ENCODE data around the gene PPIL6. TPM values are rescaled to one million over a fixed set of nuclear protein-coding genes. Genes with fewer than 3 reads are reported as not detected.
A peak's percentile ranks its signal among the peaks of the same experiment; 100 is the strongest.
"Not testable (repeated sequence)": the region's sequence is repeated elsewhere in the genome, so short reads cannot be mapped to it uniquely, and the experiment has no call there.

PPIL6 gene
- total RNA-seq, 3 donors from 2014 or later = 0.67 to 5.5 (median 2.9) TPM

- no peaks in the 10 kb centered on the region for H3K9me3 ChIP-seq
- peaks cover 6% of the 10 kb centered on the region for H3K4me1 ChIP-seq (ENCODE audit: low read depth)
- no peaks in the 10 kb centered on the region for H3K36me3 ChIP-seq (ENCODE audit: low read depth)
- ATAC-seq (peak; percentile 73), DNase-seq (no peak)
- intact Hi-C loops (cut with DNase I, micrococcal nuclease) = no loop called here
- no peak for TF ChIP-seq CTCF (IDR thresholded peaks at IDR 0.05)
- H3K4me3 ChIP-seq = no peak overlapping the region
Observed at GRCh38 chr6:109465772-109466171, 25.3 kb upstream of the PPIL6 start.

- intact Hi-C loops (cut with DNase I, micrococcal nuclease) = no loop called here
- peaks cover 17% of the 10 kb centered on the region for H3K4me1 ChIP-seq (ENCODE audit: low read depth)
- no peaks in the 10 kb centered on the region for H3K36me3 ChIP-seq (ENCODE audit: low read depth)
- DNase-seq = no peak
- no peak overlapping the region for H3K4me3 ChIP-seq
- TF ChIP-seq CTCF (IDR thresholded peaks at IDR 0.05) = no peak
- no peaks in the 10 kb centered on the region for H3K9me3 ChIP-seq
- no peak for ATAC-seq
Observed at GRCh38 chr6:109461733-109462526, 21.5 kb upstream of the PPIL6 start.

- ATAC-seq; H3K4me3 ChIP-seq; H3K36me3 ChIP-seq (ENCODE audit: low read depth); H3K9me3 ChIP-seq; DNase-seq; intact Hi-C loops (cut with DNase I, micrococcal nuclease): not testable (repeated sequence)
- peaks cover 24% of the 10 kb centered on the region for H3K4me1 ChIP-seq (ENCODE audit: low read depth)
Observed at GRCh38 chr6:109461205-109461604, 20.8 kb upstream of the PPIL6 start.

- Histone ChIP-seq H3K4me1 (ENCODE audit: low read depth) (peaks cover 26% of the 10 kb centered on the region), H3K4me3 (no peak overlapping the region), H3K9me3 (no peaks in the 10 kb centered on the region), H3K36me3 (ENCODE audit: low read depth) (no peaks in the 10 kb centered on the region)
- TF ChIP-seq CTCF (IDR thresholded peaks at IDR 0.05) = no peak
- intact Hi-C loops (cut with DNase I, micrococcal nuclease) = no loop called here
- ATAC-seq (no peak), DNase-seq (no peak)
Observed at GRCh38 chr6:109460161-109460829, 19.9 kb upstream of the PPIL6 start.

GRCh38 chr6:109458774-109459531 is 18.5 kb upstream of the PPIL6 start:
- Histone ChIP-seq H3K4me1 (ENCODE audit: low read depth) (peaks cover 30% of the 10 kb centered on the region), H3K9me3 (no peaks in the 10 kb centered on the region), H3K4me3 (no peak overlapping the region), H3K36me3 (ENCODE audit: low read depth) (no peaks in the 10 kb centered on the region)
- DNase-seq (no peak), ATAC-seq (no peak)
- intact Hi-C loops (cut with DNase I, micrococcal nuclease) = no loop called here
- no peak for TF ChIP-seq CTCF (IDR thresholded peaks at IDR 0.05)
